HG02970 (cell line): Measurements from ENCODE around the gene HOMER2.
"Not testable (repeated sequence)": the region's sequence is repeated elsewhere in the genome, so short reads cannot be mapped to it uniquely, and the experiment has no call there.

Experiments used
- ATAC-seq: cut with Tn5 transposase; IDR thresholded peaks from one replicate; pipeline ENCODE4 v1.9.1; 2021; ENCODE audit warnings: mild to moderate bottlenecking, moderate library complexity, moderate number of reproducible peaks; ENCODE audit not compliant: unreplicated experiment, low FRiP score

Gene HOMER2

DNA sequence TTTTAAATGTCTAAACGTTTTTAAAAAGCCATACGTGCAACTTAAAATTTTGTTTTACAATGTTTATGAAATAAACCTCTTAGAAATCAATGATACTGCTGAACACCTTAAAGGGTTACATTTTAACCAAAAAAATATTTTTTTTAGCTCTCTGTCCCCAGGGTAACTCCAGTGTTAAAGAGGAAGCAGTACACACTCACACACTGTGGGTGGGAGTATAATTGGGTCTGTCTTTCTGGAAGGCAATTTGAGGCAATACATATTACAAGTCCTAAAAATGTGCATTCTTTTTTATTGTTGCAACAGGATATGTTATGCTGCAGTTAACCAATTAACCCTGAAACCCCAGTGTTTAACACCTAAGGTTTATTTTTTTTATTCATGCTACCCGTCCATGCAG, 109.0 kb downstream of the HOMER2 start:
- ATAC-seq = no peak

DNA sequence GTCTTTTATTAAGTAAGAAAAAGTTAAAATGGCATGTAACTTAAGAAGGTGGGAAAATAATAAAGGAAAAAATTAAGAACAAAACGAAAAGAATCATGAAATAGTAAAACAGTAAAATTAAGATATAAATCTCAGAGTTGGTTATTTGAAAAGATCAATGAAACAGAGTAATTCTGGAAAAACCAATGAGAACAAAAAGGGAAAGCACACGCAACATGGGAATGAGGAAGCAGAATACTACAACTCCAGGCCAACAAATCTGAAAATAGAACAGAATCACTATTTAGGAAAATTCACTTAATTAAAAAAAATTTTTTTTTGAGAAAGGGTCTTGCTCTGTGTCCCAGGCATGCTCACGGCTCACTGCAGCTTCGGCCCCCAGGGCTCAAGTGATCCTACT, 112.4 kb downstream of the HOMER2 start:
- no peak for ATAC-seq

DNA sequence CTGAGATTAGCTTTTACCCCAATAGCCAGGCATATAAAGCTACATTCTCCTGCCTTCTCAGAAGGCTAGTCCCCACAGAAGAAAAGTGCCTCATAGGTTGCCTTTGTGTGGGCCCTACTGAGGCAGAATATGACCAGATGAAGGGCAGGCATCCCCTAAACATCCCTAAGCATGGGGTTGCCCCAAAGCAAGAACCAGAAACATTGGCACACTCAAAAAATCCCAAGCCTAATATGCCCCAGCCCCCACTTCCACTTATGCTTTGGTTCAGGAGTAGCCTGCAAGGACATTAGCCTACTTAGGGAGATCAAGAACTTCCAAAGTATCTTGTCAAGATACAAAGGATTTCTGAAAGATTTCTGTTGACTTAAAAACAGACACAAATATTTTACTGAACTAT, 113.4 kb downstream of the HOMER2 start:
- no peak for ATAC-seq

DNA sequence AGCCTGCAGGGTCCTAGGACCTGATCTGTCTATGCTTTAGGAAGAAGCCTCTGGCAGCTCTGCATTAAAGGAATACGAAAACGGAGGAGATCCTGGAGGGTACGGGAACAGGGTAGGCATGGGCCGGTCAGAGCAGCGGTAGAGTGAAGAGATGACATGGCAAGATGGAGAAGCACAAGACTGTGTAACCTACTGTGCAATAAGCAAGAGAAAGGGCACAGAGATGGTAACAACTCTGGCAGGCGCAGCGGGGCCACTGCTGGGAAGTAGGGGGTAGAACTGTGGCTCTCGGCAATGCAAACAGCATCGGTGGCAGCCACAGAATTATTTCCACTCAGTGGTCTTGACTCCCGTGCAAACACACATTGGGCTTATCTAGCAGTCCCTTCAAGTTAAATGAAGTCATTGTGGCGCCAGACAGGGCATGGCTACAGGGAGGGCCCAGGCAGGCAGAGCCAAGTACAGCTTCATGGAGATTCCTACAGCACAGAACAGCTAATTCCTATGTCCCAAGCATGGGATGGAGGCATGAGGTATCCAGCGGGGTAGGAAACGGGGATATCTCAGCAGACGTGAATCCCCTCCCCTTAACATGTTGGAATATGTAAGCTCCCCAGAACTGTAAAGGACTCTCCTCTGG, 114.3 kb downstream of the HOMER2 start:
- no peak for ATAC-seq

DNA sequence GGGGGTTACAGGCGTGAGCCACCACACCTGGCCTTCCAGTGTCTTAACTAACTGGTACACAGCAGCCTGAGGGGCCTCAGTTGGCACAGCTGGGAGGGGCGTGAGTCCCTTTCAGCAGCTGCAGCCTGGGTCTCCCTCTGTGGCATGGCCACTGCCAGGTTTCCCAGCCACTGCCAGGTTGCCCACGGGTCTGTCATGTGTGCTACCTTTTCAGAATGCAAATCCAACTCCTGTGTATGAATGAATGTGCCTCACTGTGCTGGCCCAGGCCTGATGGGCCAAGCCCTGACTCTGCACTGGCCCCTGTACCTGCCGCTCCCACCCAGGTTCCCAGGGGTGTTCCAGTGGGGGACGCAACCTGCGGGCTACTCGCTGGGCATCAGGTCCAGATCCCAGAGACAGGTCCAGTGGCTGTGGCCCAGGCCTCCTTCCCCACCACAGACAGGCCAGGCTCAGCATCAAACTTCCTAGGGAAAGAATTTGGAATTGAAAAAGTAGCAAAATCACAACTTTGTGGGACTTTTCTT, 117.1 kb downstream of the HOMER2 start:
- no peak for ATAC-seq

DNA sequence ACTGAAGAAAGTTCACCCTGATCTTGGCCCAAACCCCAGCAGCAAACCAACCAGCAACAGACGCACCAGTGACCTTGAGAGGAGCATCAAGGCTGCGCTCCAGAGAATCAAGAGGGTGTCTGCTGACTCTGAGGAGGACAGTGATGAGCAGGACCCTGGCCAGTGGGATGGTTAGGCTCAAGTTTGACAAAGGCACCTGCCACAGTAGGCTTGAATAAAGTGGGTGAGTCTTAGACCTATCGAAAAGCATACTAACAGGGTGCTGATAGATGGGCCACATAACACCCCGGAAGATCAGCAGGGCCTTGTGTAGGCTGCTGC, 119.2 kb downstream of the HOMER2 start:
- ATAC-seq = no peak

DNA sequence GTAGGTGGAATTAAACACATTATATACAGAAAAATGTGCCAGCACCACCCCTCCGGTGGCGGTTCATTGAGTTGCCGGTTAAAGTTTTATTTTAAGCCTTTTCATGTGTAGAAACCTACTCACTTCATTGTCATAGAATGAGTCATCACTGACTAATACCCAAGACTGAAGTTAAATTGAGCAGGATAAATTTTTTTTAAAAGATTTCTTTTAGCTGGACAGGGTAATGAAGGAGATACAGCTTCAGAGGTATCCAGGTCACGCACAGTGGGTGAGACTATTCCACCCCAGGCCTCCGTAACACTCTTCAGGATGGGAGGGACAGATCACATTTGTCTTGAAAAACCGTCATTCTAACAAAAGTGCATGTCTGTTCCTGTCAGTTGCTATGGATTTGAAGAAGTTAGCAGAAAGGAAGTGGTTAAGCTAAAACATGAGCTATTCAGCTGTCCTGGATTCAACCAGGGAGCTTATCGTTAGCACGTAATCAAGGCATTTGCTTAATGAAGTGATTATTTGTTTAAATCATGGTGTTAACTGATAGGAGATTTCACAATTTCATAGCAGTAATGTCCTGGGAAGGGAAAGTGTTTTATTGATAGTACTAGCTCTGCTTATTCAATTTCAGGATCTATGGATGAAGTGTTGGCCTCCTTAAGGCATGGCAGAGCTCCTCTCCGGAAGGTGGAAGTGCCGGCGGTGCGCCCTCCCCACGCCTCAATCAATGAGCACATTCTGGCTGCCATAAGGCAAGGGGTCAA, 119.7 kb downstream of the HOMER2 start:
- ATAC-seq = peak; percentile 57

DNA sequence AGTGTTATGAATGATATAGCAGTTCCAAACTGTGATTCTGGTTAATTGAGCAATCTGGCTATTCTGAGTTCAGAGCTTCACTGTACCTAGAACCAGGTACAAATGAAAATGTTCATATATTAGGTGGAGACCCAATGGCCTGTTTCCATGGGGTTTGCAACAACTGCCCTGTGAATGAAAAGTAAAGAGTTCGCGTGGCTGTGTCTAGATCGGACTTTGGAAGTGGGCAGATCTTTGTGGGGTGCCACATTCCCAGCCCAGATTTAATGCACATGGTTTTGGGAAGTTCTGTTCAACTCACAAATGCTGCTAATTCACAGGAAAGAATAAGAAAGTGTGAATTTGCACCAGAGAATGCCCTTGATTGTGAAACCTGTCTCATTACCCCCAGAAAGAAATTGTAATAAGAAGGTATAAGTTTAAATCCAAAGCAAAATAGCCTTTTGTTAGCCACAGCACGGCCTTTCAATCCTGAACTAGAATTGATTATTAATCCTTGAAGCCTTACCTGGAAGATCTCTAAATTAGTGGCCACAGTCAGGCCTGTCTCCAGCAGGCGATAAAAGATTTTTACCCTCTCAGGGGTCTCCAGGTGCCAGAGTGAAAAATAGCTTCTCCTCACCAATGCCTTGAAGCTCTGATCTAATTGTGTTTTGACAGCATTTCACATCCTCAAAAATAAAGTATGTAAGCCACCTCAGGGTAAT, 120.5 kb downstream of the HOMER2 start:
- ATAC-seq = no peak

DNA sequence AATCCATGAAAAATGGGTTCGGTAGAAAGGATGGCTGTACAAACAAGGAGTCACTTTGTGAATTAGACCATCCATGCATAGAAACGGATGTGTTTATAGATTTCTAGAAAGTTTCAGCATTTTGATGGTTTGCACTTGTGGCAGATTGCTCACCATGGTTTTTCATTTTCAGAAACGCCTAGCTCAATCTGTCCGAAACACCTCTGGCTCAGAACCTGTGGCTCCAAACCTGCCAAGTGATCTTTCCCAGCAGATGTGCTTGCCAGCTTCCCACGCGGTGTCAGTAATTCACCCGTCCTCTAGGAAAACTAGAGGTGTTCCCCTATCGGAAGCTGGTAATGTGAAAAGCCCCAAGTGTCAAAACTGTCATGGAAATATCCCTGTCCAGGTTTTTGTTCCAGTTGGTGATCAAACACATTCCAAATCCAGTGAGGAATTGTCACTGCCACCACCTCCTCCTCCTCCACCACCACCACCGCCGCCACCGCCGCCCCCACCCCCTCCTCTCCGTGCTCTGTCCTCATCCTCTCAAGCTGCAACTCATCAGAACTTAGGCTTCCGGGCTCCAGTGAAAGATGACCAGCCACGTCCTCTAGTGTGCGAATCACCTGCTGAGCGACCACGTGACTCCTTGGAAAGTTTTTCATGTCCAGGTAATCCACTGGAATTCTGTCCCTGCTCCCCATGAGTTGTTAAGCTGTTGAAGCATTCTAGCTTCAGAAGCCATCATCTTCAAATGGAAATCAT, 121.9 kb downstream of the HOMER2 start:
- ATAC-seq = no peak

DNA sequence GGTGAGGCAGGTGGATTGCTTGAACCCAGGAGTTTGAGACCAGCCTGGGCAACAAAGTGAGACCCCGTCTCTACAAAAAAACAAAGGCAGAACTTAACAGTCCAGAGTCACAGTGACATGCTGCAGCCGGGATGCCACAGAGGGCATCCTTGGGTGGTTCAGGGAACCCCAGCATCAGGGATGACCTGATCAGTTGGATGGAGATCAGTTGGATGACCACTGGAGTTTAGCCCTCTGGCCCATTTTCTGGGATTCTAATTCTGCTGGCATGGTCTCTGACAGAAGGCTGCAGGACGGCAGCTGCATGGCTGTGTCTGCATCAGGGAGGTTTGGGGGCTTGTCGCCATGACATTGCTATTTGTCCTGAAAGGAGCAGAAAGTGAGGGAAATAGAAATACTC, 123.3 kb downstream of the HOMER2 start:
- ATAC-seq = no peak

DNA sequence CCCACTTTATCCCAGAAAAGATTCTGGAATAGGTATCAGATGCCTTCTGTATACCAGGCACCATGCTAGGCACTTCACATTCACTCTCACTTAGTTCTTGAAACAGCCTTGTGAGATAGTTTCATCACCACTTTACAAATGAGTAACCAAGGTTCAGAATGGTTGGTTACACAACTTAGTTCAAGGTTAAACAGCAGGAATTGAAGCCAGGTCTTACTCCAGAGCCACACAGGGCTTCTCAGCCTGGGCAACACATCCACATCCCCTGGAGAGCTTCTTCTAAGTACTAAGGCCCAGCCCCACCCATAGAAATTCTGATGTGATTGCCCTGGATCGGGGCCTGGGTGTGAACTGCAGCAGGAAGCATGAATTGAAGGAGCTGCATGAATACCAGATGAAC, 124.4 kb downstream of the HOMER2 start:
- ATAC-seq = no peak

DNA sequence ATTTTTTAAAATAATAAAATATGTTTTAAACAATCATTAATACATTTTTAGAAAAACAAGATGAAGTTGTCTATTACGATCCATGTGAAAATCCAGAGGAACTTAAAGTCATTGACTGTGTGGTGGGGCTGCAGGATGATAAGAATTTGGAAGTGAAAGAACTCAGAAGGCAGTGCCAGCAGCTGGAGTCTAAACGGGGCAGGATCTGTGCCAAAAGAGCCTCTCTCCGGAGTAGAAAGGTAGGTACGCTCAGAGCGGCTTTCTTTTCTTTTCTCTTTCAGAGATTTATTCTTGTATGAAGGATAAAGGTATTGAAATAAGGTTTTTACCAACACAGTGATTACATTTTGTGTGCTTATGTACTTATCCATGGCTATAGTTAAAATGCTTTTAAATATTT, 129.5 kb downstream of the HOMER2 start:
- no peak for ATAC-seq

DNA sequence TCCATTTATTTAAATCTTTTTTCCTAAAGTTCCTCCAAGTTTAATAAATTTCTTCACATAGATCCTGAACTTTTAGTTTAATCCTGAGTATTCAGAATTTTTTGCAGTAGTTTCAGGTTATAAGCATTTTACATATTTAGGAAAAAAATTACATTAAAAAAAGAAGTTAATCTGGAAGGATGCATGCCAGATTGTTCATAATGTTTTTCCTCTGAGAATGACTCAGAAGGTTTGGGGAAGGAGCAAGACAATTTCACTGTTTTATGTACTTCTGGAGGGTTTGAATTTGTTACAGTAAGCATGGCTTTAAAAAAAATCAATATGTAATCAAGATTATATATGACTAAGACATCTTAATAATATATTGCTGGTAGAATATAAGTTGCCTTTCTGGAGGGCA, 130.7 kb downstream of the HOMER2 start:
- not testable (repeated sequence) for ATAC-seq

DNA sequence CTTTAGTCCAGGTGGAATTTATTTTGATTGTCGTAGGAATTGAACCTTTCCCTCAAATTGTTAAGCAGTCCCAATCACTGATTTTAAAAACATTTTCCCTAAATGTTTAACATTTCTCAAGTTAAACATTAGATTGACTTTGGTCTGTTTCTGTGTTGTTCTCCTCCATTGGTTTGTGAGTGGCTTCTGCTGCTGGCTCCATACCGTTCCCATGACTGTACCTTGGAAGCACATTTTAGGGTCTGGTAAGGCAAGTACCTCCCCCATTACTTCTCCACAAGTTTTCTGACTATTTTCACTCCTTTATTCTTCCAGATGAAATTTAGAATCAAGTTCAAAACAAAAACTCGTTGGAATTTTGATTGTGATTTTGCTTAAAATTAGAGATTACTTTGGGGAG, 131.1 kb downstream of the HOMER2 start:
- ATAC-seq = not testable (repeated sequence)

DNA sequence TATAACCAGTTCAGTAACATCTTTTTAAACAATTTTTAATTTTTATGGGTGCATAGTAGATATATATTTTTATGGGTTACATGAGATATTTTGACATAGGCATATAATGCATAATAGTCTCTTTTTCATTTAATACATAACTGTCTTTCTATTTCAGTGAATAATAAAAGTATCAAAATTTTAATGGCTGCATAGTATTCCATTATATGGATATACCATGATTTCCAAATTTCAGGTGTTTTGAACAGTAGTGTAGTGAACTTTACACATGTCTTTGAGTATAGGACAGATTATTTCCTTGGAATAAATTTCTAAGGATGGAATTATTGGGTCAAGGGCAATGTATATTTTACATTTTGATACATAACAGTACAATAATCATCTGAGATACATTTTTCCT, 132.4 kb downstream of the HOMER2 start:
- ATAC-seq = no peak

DNA sequence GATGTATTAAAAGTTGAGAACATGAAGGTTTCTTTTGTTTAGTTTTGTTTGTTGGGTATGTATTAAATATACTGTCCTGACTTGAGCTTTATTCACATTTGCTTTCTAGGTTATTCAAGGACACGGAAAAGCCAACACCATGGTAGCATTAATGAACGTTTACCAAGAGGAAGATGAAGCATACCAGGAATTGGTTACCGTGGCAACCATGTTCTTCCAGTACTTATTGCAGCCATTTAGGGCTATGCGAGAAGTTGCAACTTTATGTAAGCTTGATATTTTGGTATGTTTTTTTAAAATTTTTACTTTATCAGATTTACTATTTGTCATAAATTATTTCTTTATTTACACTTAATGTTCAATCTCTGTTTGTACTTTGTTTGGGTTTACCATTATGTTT, 139.5 kb downstream of the HOMER2 start:
- no peak for ATAC-seq

DNA sequence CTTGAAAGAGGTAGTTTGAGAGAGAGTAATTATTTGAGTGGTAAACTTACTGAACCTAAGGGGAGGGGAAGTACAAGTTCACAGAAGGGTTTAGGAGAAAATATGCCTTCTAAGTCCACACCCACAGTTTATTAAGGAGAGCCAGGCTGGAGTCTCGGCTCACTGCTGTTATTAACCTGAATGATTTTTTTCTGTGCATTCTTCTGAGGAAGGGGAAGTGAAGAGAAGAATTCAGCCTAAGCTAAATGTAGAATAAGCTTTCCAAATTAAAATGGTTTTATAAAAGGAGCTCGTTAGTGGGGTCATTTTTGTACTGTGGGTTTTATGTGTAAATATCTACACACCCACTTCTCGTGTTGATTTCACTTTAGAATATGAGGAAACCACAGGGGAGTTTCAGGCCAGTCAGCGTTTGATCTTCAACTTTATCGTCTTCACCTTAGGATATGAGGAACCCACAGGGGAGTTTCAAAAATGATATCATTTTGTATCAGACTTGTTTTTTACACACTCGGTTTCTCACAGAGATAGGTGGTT, 141.6 kb downstream of the HOMER2 start:
- no peak for ATAC-seq

DNA sequence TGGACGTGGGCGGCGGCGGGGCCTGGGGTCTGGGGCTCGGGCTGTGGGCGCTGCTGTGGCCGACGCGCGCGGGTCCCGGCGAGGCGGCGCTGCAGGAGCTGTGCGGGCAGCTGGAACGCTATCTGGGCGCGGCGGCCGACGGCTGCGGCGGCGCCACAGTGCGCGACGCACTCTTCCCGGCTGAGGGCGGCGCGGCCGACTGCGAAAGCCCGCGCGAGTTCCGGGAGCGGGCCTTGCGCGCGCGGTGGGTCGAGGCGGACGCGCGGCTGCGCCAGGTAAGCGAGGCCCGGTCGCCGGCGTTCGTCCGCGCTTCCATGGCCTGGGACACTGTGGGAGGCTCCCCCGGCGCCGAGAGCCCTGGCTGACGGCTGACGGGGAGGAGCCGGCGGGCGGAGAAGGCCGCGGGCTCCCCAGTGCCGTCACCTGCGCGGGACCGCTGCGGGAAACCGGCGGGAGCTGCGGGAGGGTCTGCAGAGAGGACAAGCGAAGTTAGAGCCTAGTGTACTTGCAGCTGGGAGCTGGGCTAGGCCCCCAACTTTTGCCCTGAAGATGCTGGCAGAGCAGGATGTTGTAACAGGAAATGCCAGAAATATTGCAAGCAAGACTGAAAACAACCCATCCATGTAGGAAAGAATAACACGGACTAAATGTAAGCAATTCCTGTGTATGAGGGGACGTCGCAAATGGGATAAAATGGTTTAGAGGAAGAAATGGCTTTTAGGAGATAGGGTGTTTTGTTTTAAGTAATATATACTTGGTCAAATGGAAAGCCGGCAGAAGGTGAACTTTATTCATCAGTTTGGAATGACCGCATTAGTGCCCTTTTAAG, 142.2 kb downstream of the HOMER2 start:
- no peak for ATAC-seq

DNA sequence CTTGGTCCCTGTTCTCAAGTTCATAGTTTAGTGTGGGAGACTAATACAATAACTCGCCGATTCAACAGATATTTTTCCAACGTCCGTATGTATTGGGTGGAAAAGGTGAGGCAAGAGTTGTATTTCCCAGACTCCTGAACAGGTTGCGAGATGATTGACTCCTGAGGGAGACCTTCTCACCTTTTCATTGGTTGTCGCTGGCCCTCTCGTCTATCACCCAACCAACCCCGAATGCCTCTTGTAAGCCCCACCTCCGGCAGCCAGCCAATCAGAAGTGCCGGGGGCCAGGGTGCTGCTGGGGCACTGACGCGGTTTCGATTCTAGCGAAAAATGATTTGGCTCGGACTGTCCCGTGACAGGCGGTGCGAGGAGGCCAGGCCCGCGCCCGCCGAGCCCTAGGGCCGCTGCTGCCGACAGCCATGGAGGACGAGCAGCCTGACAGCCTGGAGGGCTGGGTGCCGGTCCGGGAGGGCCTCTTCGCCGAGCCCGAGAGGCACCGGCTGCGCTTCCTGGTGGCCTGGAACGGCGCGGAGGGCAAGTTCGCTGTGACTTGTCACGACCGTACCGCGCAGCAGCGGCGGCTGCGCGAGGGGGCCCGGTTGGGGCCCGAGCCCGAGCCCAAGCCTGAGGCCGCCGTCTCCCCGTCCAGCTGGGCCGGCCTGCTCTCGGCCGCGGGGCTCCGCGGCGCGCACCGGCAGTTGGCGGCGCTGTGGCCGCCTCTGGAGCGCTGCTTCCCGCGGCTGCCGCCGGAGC, 143.0 kb downstream of the HOMER2 start, which contains the start of gene WHAMM:
TSS of gene WHAMM (plus strand) at position 321 of the 753 bp plus-strand sequence. CDS start at position 420, 99 bp downstream.
- peak; percentile 93 for ATAC-seq
